Measurements from ENCODE around the gene IL36G.

IL36G gene

GRCh38 chr2:113013336-113013661 is 35.5 kb downstream of the IL36G start:
- no peaks in the 10 kb centered on the region for H3K4me1 ChIP-seq
- H3K9me3 ChIP-seq = no peaks in the 10 kb centered on the region
- no peak for DNase-seq (ENCODE audit: low spot score in 2 of 2)
- H3K4me3 ChIP-seq = no peak overlapping the region
- no peaks in the 10 kb centered on the region for H3K27me3 ChIP-seq (ENCODE audit: low read depth)
- no peaks in the 10 kb centered on the region for H3K36me3 ChIP-seq (replicated peaks)
- in situ Hi-C loops (cut with MboI; ENCODE audit: low sequenced_read_pairs) = no loop called here

GRCh38 chr2:113014067-113014466 is 36.3 kb downstream of the IL36G start:
- no peaks in the 10 kb centered on the region for H3K27me3 ChIP-seq (ENCODE audit: low read depth)
- H3K9me3 ChIP-seq = no peaks in the 10 kb centered on the region
- no peaks in the 10 kb centered on the region for H3K4me1 ChIP-seq
- no peaks in the 10 kb centered on the region for H3K36me3 ChIP-seq (replicated peaks)
- no peak for DNase-seq (ENCODE audit: low spot score in 2 of 2)
- no peak overlapping the region for H3K4me3 ChIP-seq
- in situ Hi-C loops (cut with MboI; ENCODE audit: low sequenced_read_pairs) = no loop called here

GRCh38 chr2:113015042-113015441 is 37.2 kb downstream of the IL36G start:
- in situ Hi-C loops (cut with MboI; ENCODE audit: low sequenced_read_pairs) = no loop called here
- H3K27me3 ChIP-seq (ENCODE audit: low read depth) = no peaks in the 10 kb centered on the region
- DNase-seq (ENCODE audit: low spot score in 2 of 2) = no peak
- H3K4me1 ChIP-seq = no peaks in the 10 kb centered on the region
- no peaks in the 10 kb centered on the region for H3K36me3 ChIP-seq (replicated peaks)
- H3K4me3 ChIP-seq = no peak overlapping the region
- H3K9me3 ChIP-seq = no peaks in the 10 kb centered on the region

GRCh38 chr2:113015655-113016054 is 37.8 kb downstream of the IL36G start:
- in situ Hi-C loops (cut with MboI; ENCODE audit: low sequenced_read_pairs) = no loop called here
- H3K4me3 ChIP-seq = no peak overlapping the region
- no peaks in the 10 kb centered on the region for H3K36me3 ChIP-seq (replicated peaks)
- no peaks in the 10 kb centered on the region for H3K4me1 ChIP-seq
- DNase-seq (ENCODE audit: low spot score in 2 of 2) = no peak
- H3K27me3 ChIP-seq (ENCODE audit: low read depth) = no peaks in the 10 kb centered on the region
- H3K9me3 ChIP-seq = no peaks in the 10 kb centered on the region

- Histone ChIP-seq H3K4me1 (no peaks in the 10 kb centered on the region), H3K27me3 (ENCODE audit: low read depth) (peaks cover 7% of the 10 kb centered on the region; the same call in 1 of the 2 replicates), H3K36me3 (replicated peaks) (no peaks in the 10 kb centered on the region), H3K9me3 (no peaks in the 10 kb centered on the region), H3K4me3 (no peak overlapping the region)
- DNase-seq (ENCODE audit: low spot score in 2 of 2) = no peak
- in situ Hi-C loops (cut with MboI; ENCODE audit: low sequenced_read_pairs) = no loop called here
Observed at GRCh38 chr2:113018509-113018908, 40.7 kb downstream of the IL36G start.

GRCh38 chr2:113021312-113021711 is 43.5 kb downstream of the IL36G start:
- H3K9me3 ChIP-seq = no peaks in the 10 kb centered on the region
- DNase-seq (ENCODE audit: low spot score in 2 of 2) = no peak
- no peaks in the 10 kb centered on the region for H3K4me1 ChIP-seq
- H3K36me3 ChIP-seq (replicated peaks) = no peaks in the 10 kb centered on the region
- peaks cover 7% of the 10 kb centered on the region; the same call in 1 of the 2 replicates for H3K27me3 ChIP-seq (ENCODE audit: low read depth)
- in situ Hi-C loops (cut with MboI; ENCODE audit: low sequenced_read_pairs) = no loop called here
- H3K4me3 ChIP-seq = no peak overlapping the region

- DNase-seq (ENCODE audit: low spot score in 2 of 2) = no peak
- peaks cover 7% of the 10 kb centered on the region; the same call in 1 of the 2 replicates for H3K27me3 ChIP-seq (ENCODE audit: low read depth)
- no peak overlapping the region for H3K4me3 ChIP-seq
- H3K9me3 ChIP-seq = no peaks in the 10 kb centered on the region
- H3K36me3 ChIP-seq (replicated peaks) = no peaks in the 10 kb centered on the region
- no peaks in the 10 kb centered on the region for H3K4me1 ChIP-seq
- in situ Hi-C loops (cut with MboI; ENCODE audit: low sequenced_read_pairs) = no loop called here
Observed at GRCh38 chr2:113024764-113025163, 47.0 kb downstream of the IL36G start.

GRCh38 chr2:113025737-113026136 is 47.9 kb downstream of the IL36G start:
- Histone ChIP-seq H3K27me3 (ENCODE audit: low read depth) (peaks cover 7% of the 10 kb centered on the region; the same call in 1 of the 2 replicates), H3K4me3 (no peak overlapping the region), H3K4me1 (no peaks in the 10 kb centered on the region), H3K36me3 (replicated peaks) (no peaks in the 10 kb centered on the region), H3K9me3 (no peaks in the 10 kb centered on the region)
- in situ Hi-C loops (cut with MboI; ENCODE audit: low sequenced_read_pairs) = no loop called here
- no peak for DNase-seq (ENCODE audit: low spot score in 2 of 2)

GRCh38 chr2:113027691-113028090 is 49.9 kb downstream of the IL36G start:
- in situ Hi-C loops (cut with MboI; ENCODE audit: low sequenced_read_pairs) = no loop called here
- Histone ChIP-seq H3K36me3 (replicated peaks) (no peaks in the 10 kb centered on the region), H3K4me1 (no peaks in the 10 kb centered on the region), H3K27me3 (ENCODE audit: low read depth) (peaks cover 3% of the 10 kb centered on the region; the same call in 1 of the 2 replicates), H3K4me3 (no peak overlapping the region), H3K9me3 (no peaks in the 10 kb centered on the region)
- DNase-seq (ENCODE audit: low spot score in 2 of 2) = no peak

GRCh38 chr2:113028112-113028511 is 50.3 kb downstream of the IL36G start:
- Histone ChIP-seq H3K36me3 (replicated peaks) (no peaks in the 10 kb centered on the region), H3K4me3 (no peak overlapping the region), H3K27me3 (ENCODE audit: low read depth) (peaks cover 2% of the 10 kb centered on the region; the same call in 1 of the 2 replicates), H3K4me1 (no peaks in the 10 kb centered on the region), H3K9me3 (no peaks in the 10 kb centered on the region)
- in situ Hi-C loops (cut with MboI; ENCODE audit: low sequenced_read_pairs) = no loop called here
- no peak for DNase-seq (ENCODE audit: low spot score in 2 of 2)

- Histone ChIP-seq H3K36me3 (replicated peaks) (no peaks in the 10 kb centered on the region), H3K4me3 (no peak overlapping the region), H3K9me3 (no peaks in the 10 kb centered on the region), H3K4me1 (no peaks in the 10 kb centered on the region), H3K27me3 (ENCODE audit: low read depth) (no peaks in the 10 kb centered on the region)
- in situ Hi-C loops (cut with MboI; ENCODE audit: low sequenced_read_pairs) = no loop called here
- no peak for DNase-seq (ENCODE audit: low spot score in 2 of 2)
Observed at GRCh38 chr2:113032737-113033136, 54.9 kb downstream of the IL36G start.

- no peak for DNase-seq (ENCODE audit: low spot score in 2 of 2)
- H3K27me3 ChIP-seq (ENCODE audit: low read depth) = no peaks in the 10 kb centered on the region
- in situ Hi-C loops (cut with MboI; ENCODE audit: low sequenced_read_pairs) = no loop called here
Observed at GRCh38 chr2:113034016-113034415, 56.2 kb downstream of the IL36G start.

More at GRCh38 chr2:113034016-113034415, 56.2 kb downstream of the IL36G start:
- no peaks in the 10 kb centered on the region for H3K36me3 ChIP-seq (replicated peaks)
- no peak overlapping the region for H3K4me3 ChIP-seq
- H3K4me1 ChIP-seq = no peaks in the 10 kb centered on the region
- no peaks in the 10 kb centered on the region for H3K9me3 ChIP-seq
